H1 (cell line): ENCODE measurements around the gene MUC5B. TPM values are rescaled to one million over a fixed set of nuclear protein-coding genes. Genes with fewer than 3 reads are reported as not detected.

ENCODE experiments used
- CTCF ChIA-PET: fragments of 300-600 bp; sonication (Branson Sonifier 250); formaldehyde crosslinking; loops from one replicate; lab custom pipeline; 2021; ENCODE audit not compliant: partially characterized antibody; lab: Charles Lee
- POLR2A ChIA-PET: fragments of 300-600 bp; sonication (Branson Sonifier 250); formaldehyde crosslinking; loops from one replicate; lab custom pipeline; 2021; ENCODE audit warnings: inconsistent platforms; ENCODE audit not compliant: partially characterized antibody; lab: Charles Lee
- DNase-seq, 2 experiments: peaks; one replicate each; pipeline versions ENCODE4 v3.0.0 to v3.0.0-alpha.2; 2010 to 2022; ENCODE audit warnings: low spot score in 2 of 2, low read depth in 1 of 2, mixed read lengths in 1 of 2
- FAIRE-seq: peaks from 2 replicates; lab custom pipeline; 2011; peaks lifted over from hg19 to GRCh38; lab: Jason Lieb, UNC
- H2AFZ ChIP-seq: 2 replicates; pipeline ENCODE4 v1.8.1; 2012; ENCODE audit warnings: low read length, inconsistent platforms
- H2AK5ac ChIP-seq: 2 replicates; pipeline ENCODE4 v1.6.1; 2013; ENCODE audit warnings: low read depth, low read length
- H2BK120ac ChIP-seq: replicated peaks from 2 replicates; pipeline ENCODE3; 2013; ENCODE audit warnings: low read depth, low read length, inconsistent platforms
- H2BK12ac ChIP-seq: 2 replicates; pipeline ENCODE4 v1.6.1; 2013; ENCODE audit warnings: low read depth, low read length
- H2BK15ac ChIP-seq: 2 replicates; pipeline ENCODE4 v1.6.1; 2013; ENCODE audit warnings: low read length
- H2BK20ac ChIP-seq: 2 replicates; pipeline ENCODE4 v1.6.1; 2013; ENCODE audit warnings: low read length
- H2BK5ac ChIP-seq: 2 replicates; pipeline ENCODE4 v1.6.1; 2013; ENCODE audit warnings: low read depth, low read length
- H3K14ac ChIP-seq: 2 replicates; pipeline ENCODE4 v1.6.1; 2013; ENCODE audit warnings: inconsistent platforms; ENCODE audit not compliant: insufficient read length
- H3K18ac ChIP-seq: 2 replicates; pipeline ENCODE4 v1.6.1; 2013; ENCODE audit warnings: low read length; ENCODE audit errors: extremely low read depth
- H3K23ac ChIP-seq: 2 replicates; pipeline ENCODE4 v1.6.1; 2013; ENCODE audit warnings: inconsistent platforms; ENCODE audit not compliant: insufficient read length
- H3K23me2 ChIP-seq: 2 replicates; pipeline ENCODE4 v1.6.1; 2013; ENCODE audit warnings: low read depth, low read length
- H3K27ac ChIP-seq: 2 replicates; pipeline ENCODE4 v1.6.1; 2011; ENCODE audit warnings: low read depth, low read length, inconsistent platforms
- H3K27me3 ChIP-seq, 4 experiments: replicated peaks in 1 of 4; 1 replicate in 1 of 4; 2 replicates in 3 of 4; pipeline versions ENCODE4 v1.6.1 to v1.8.1; 2011 to 2013; ENCODE audit warnings: low read length in 3 of 4, mild to moderate bottlenecking in 3 of 4, inconsistent platforms in 2 of 4, mixed read lengths in 2 of 4, moderate library complexity in 1 of 4; ENCODE audit not compliant: control insufficient read depth in 3 of 4, insufficient read depth in 3 of 4; ENCODE audit errors: extremely low read depth in 1 of 4
- H3K36me3 ChIP-seq, 4 experiments: 2 replicates each; pipeline versions ENCODE4 v1.6.1 to v1.8.1; 2011 to 2013; ENCODE audit warnings: mild to moderate bottlenecking in 4 of 4, low read length in 3 of 4, moderate library complexity in 2 of 4, control low read depth in 1 of 4, inconsistent platforms in 1 of 4; ENCODE audit not compliant: insufficient read depth in 4 of 4, control insufficient read depth in 2 of 4
- H3K4ac ChIP-seq: replicated peaks from 2 replicates; pipeline ENCODE3; 2013; ENCODE audit warnings: low read length, low read depth, mixed read lengths, inconsistent platforms; ENCODE audit not compliant: insufficient read length
- H3K4me1 ChIP-seq, 4 experiments: replicated peaks in 1 of 4; 1 replicate in 1 of 4; 2 replicates in 3 of 4; pipeline versions ENCODE4 v1.6.1 to v1.8.1; 2011 to 2013; ENCODE audit warnings: low read length in 3 of 4, inconsistent platforms in 2 of 4, mixed read lengths in 1 of 4; ENCODE audit not compliant: insufficient read depth in 4 of 4, control insufficient read depth in 3 of 4
- H3K4me2 ChIP-seq, 2 experiments: 2 replicates each; pipeline versions ENCODE4 v1.6.1 to v1.8.1; 2011 to 2013; ENCODE audit warnings: low read depth in 2 of 2, low read length in 2 of 2, control low read depth in 1 of 2, inconsistent platforms in 1 of 2, mild to moderate bottlenecking in 1 of 2; ENCODE audit not compliant: insufficient read depth in 1 of 2
- H3K4me3 ChIP-seq, 4 experiments: fragments of 200-600, 300-600 bp in 1 of 4; sonication (generic), shearing (Covaris generic), sonication (Bioruptor Twin) in 1 of 4; 2 replicates each; pipeline versions ENCODE4 v1.5.1 to v1.8.1; 2011 to 2016; ENCODE audit warnings: low read length in 4 of 4, low read depth in 3 of 4, control low read depth in 2 of 4, inconsistent platforms in 2 of 4, mild to moderate bottlenecking in 2 of 4, mixed read lengths in 1 of 4, moderate library complexity in 1 of 4; ENCODE audit not compliant: insufficient read depth in 2 of 4; ENCODE audit errors: extremely low read depth in 1 of 4
- H3K56ac ChIP-seq: replicated peaks from 2 replicates; pipeline ENCODE3; 2013; ENCODE audit warnings: low read depth, mild to moderate bottlenecking, mixed read lengths, low read length, inconsistent platforms; ENCODE audit not compliant: insufficient read length
- H3K79me1 ChIP-seq: 2 replicates; pipeline ENCODE4 v1.6.1; 2013; ENCODE audit warnings: low read depth, low read length, control low read depth
- H3K79me2 ChIP-seq, 2 experiments: 2 replicates each; pipeline versions ENCODE4 v1.6.1 to v1.8.1; 2012 to 2013; ENCODE audit warnings: low read length in 2 of 2, mild to moderate bottlenecking in 2 of 2, inconsistent platforms in 1 of 2; ENCODE audit not compliant: insufficient read depth in 2 of 2, control insufficient read depth in 1 of 2
- H3K9ac ChIP-seq, 4 experiments: replicated peaks in 1 of 4; 1 replicate in 1 of 4; 2 replicates in 3 of 4; pipeline versions ENCODE4 v1.6.1 to v1.8.1; 2011 to 2013; ENCODE audit warnings: low read depth in 3 of 4, low read length in 3 of 4, control low read depth in 2 of 4, mild to moderate bottlenecking in 2 of 4, moderate library complexity in 2 of 4, inconsistent platforms in 1 of 4; ENCODE audit errors: extremely low read depth in 1 of 4
- H3K9me3 ChIP-seq, 2 experiments: 2 replicates each; pipeline versions ENCODE4 v1.6.1 to v1.8.1; 2012 to 2013; ENCODE audit warnings: mild to moderate bottlenecking in 2 of 2, moderate library complexity in 2 of 2, control low read depth in 1 of 2, inconsistent platforms in 1 of 2, low read depth in 1 of 2, low read length in 1 of 2, mixed read lengths in 1 of 2; ENCODE audit not compliant: insufficient read depth in 2 of 2
- H4K20me1 ChIP-seq, 2 experiments: replicated peaks in 1 of 2; 2 replicates each; pipeline versions ENCODE3 to v1.8.1; 2011 to 2013; ENCODE audit warnings: inconsistent platforms in 2 of 2, low read length in 2 of 2, mild to moderate bottlenecking in 1 of 2; ENCODE audit not compliant: insufficient read depth in 2 of 2, control insufficient read depth in 1 of 2
- H4K5ac ChIP-seq: 2 replicates; pipeline ENCODE4 v1.6.1; 2013; ENCODE audit warnings: low read length, low read depth, mixed read lengths, inconsistent platforms; ENCODE audit not compliant: insufficient read length
- H4K8ac ChIP-seq: 2 replicates; pipeline ENCODE4 v1.8.0; 2013; ENCODE audit warnings: mild to moderate bottlenecking, moderate library complexity, low read length, inconsistent platforms; ENCODE audit not compliant: insufficient read depth; ENCODE audit errors: extremely low read depth
- H4K91ac ChIP-seq: replicated peaks from 2 replicates; pipeline ENCODE3; 2013; ENCODE audit warnings: low read length, mixed read lengths, inconsistent platforms; ENCODE audit not compliant: insufficient read length
- BACH1 ChIP-seq: IDR thresholded peaks from 2 replicates; pipeline ENCODE4 v1.6.1; 2012; ENCODE audit warnings: low read length, improper control_type of control experiment
- CHD1 ChIP-seq: IDR thresholded peaks from 2 replicates; pipeline ENCODE4 v1.6.1; 2012; ENCODE audit warnings: low read depth, low read length, improper control_type of control experiment
- CREB1 ChIP-seq: IDR thresholded peaks from 2 replicates; pipeline ENCODE4 v1.6.1; 2012; ENCODE audit warnings: inconsistent platforms
- EZH2 ChIP-seq: fragments of 200-600 bp; sonication (generic); IDR thresholded peaks from 2 replicates; pipeline ENCODE4 v1.7.1; 2012; ENCODE audit warnings: low read depth, mild to moderate bottlenecking, moderate library complexity, low read length, inconsistent platforms; ENCODE audit not compliant: severe bottlenecking
- MAFK ChIP-seq: IDR thresholded peaks from 2 replicates; pipeline ENCODE4 v1.6.1; 2012; ENCODE audit warnings: low read depth, mild to moderate bottlenecking, improper control_type of control experiment, low read length
- NANOG ChIP-seq: IDR thresholded peaks from 2 replicates; pipeline ENCODE4 v1.6.1; 2011; ENCODE audit warnings: low read length, low read depth, mild to moderate bottlenecking, inconsistent platforms; ENCODE audit not compliant: insufficient read depth, poor library complexity, severe bottlenecking
- NRF1 ChIP-seq: IDR thresholded peaks from 2 replicates; pipeline ENCODE4 v1.6.1; 2011; ENCODE audit warnings: mild to moderate bottlenecking, low read depth, low read length, improper control_type of control experiment
- RFX5 ChIP-seq: IDR thresholded peaks from 2 replicates; pipeline ENCODE4 v1.6.1; 2011; ENCODE audit warnings: low read depth, low read length, improper control_type of control experiment, borderline replicate concordance
- SP1 ChIP-seq: IDR thresholded peaks from 2 replicates; pipeline ENCODE4 v1.6.1; 2011; ENCODE audit warnings: low read depth, low read length
- TAF1 ChIP-seq: IDR thresholded peaks from 2 replicates; pipeline ENCODE4 v1.6.1; 2011; ENCODE audit warnings: mild to moderate bottlenecking, low read depth, low read length
- TAF7 ChIP-seq: optimal IDR thresholded peaks from 2 replicates; pipeline ENCODE3; 2011; ENCODE audit warnings: low read depth, mild to moderate bottlenecking, inconsistent platforms, low read length, moderate library complexity, borderline replicate concordance
- ZNF274 ChIP-seq: IDR thresholded peaks from 2 replicates; pipeline ENCODE4 v1.7.0; 2012; ENCODE audit warnings: low read length, borderline replicate concordance; ENCODE audit errors: extremely low read depth
- WGBS, 2 experiments: shearing (Covaris generic) in 1 of 2; methylation state at CpG; one replicate each; pipeline versions ENCODE4 v1.1.6 to v1.1.7; 2013 to 2015; ENCODE audit warnings: low lambda C conversion rate in 2 of 2, mixed read lengths in 2 of 2, inconsistent platforms in 1 of 2, low coverage in 1 of 2, missing lambda C conversion rate in 1 of 2; ENCODE audit not compliant: insufficient replicate concordance in 2 of 2, insufficient coverage in 1 of 2, insufficient read length in 1 of 2; ENCODE audit errors: extremely low coverage in 1 of 2, missing lambda C conversion rate in 1 of 2; 5-methylcytosine and 5-hydroxymethylcytosine counted together
- polyA plus RNA-seq, 7 experiments: library from polyadenylated mRNA; depleted of rRNA in 3 of 7; stranded (reverse) in 5 of 7; unstranded in 2 of 7; fragments of >200 nt in 5 of 7; fragments of 200-250 nt in 2 of 7; gene quantifications; 1 replicate in 5 of 7; 2 replicates in 1 of 7; 4 replicates in 1 of 7; pipeline versions ENCODE4 v1.2.1 to v1.2.3, GENCODE V29; 2011 to 2013; ENCODE audit warnings: missing spikeins in 2 of 7, mixed read lengths in 2 of 7
- total RNA-seq: library from RNA; stranded (reverse); fragmentation: NEBNext Ultra II Directional; extraction: Animal tissue kit (Norgen Biotek cat#: 25700); gene quantifications from 2 replicates; pipeline ENCODE4 v1.2.1, GENCODE V29; 2021
- TF ChIP-seq, protein P1 (sequence below): IDR thresholded peaks from 2 replicates; pipeline ENCODE4 v1.6.1; 2011; ENCODE audit warnings: low read length, improper control_type of control experiment

Gene MUC5B
- total and polyA plus RNA-seq, 2 of the 8 experiments (the other 6 are each of a cell fraction or from before 2014, with no cell fraction given) = 0.02 to 0.03 TPM

DNA sequence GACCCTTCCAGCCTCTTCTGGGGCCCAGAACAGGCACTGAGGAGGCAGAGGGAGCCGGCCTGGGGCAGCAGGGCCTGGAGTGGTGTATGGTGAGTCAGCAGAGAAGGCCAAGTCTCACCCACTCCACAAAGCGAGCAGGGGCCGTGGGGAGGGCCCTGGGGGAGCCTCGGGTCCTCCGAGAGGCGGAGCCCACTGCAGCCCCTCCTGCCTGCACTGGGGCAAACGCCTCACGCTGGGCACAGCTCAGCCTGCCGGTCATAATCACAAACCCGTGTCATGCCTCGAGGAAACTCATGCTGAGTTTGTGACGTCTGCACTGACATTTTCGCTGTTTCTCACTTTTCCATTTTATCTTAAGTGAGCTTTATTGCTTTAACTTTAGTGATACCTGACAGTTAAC is 48.1 kb downstream of the MUC5B start:
- H2BK12ac ChIP-seq = no peak overlapping the region
- H4K20me1 ChIP-seq = peaks cover 0 to 2% of the 10 kb centered on the region in 2 experiments
- no peak overlapping the region for H3K27ac ChIP-seq
- TF ChIP-seq CHD1 (no peak), MAFK (no peak), TAF1 (no peak), SP1 (no peak), CREB1 (no peak), BACH1 (no peak), NRF1 (no peak), EZH2 (no peak), NANOG (no peak), RFX5 (no peak), TAF7 (no peak), ZNF274 (no peak)
- TF ChIP-seq, protein P1, sequence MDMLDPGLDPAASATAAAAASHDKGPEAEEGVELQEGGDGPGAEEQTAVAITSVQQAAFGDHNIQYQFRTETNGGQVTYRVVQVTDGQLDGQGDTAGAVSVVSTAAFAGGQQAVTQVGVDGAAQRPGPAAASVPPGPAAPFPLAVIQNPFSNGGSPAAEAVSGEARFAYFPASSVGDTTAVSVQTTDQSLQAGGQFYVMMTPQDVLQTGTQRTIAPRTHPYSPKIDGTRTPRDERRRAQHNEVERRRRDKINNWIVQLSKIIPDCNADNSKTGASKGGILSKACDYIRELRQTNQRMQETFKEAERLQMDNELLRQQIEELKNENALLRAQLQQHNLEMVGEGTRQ = no peak
- H4K5ac ChIP-seq = no peak overlapping the region
- no peak overlapping the region for H3K56ac ChIP-seq
- no peak overlapping the region for H3K4ac ChIP-seq
- no peak overlapping the region for H2BK15ac ChIP-seq
- no peak overlapping the region for H4K91ac ChIP-seq
- H2BK20ac ChIP-seq = no peak overlapping the region
- H3K4me1 ChIP-seq = no peaks in the 10 kb centered on the region
- WGBS, 2 experiments = 86% methylated on average over 11 of the region's 13 CpGs; no CpG with 5 or more reads in 1 of the 2 experiments
- H3K27me3 ChIP-seq = no peaks in the 10 kb centered on the region
- no peak overlapping the region for H2AFZ ChIP-seq
- H3K79me1 ChIP-seq = no peaks in the 10 kb centered on the region
- ChIA-PET CTCF (interaction anchor here (0.6 to 1.4 kb wide), 2 partner anchors 22 to 33 kb away, joined by 3 read pairs; no protein-coding TSS in a partner anchor), POLR2A (no interaction called here)
- H3K79me2 ChIP-seq = no peaks in the 10 kb centered on the region
- DNase-seq (no peak), FAIRE-seq (no peak)
- H3K14ac ChIP-seq = no peak overlapping the region
- H3K9me3 ChIP-seq = peaks cover 0 to 3% of the 10 kb centered on the region in 2 experiments; a peak in 2 of 4 replicates
- H3K23ac ChIP-seq = no peak overlapping the region
- H3K36me3 ChIP-seq = peaks cover 1 to 5% (median 2%) of the 10 kb centered on the region in 4 experiments; a peak in 5 of 8 replicates
- no peak overlapping the region for H4K8ac ChIP-seq
- no peak overlapping the region for H3K18ac ChIP-seq
- H3K9ac ChIP-seq = no peak overlapping the region
- no peaks in the 10 kb centered on the region for H3K23me2 ChIP-seq
- H3K4me2 ChIP-seq = no peak overlapping the region
- H3K4me3 ChIP-seq = no peak overlapping the region
- H2BK5ac ChIP-seq = no peak overlapping the region
- no peak overlapping the region for H2BK120ac ChIP-seq
- H2AK5ac ChIP-seq = no peak overlapping the region
